NB4 (cell line): Measurements from ENCODE around the gene CTNND2.

Source experiments
- DNase-seq: peaks from one replicate; pipeline ENCODE4 v3.0.0; 2010; ENCODE audit warnings: low read depth
- H3K4me3 ChIP-seq: one replicate; pipeline ENCODE4 v1.5.1; 2011; ENCODE audit warnings: mild to moderate bottlenecking, low read depth, low read length, moderate library complexity
- CTCF ChIP-seq: IDR thresholded peaks from one replicate; pipeline ENCODE4 v1.5.1; 2012; ENCODE audit warnings: low read depth, low read length
- MAX ChIP-seq: IDR thresholded peaks from 2 replicates; pipeline ENCODE4 v1.6.1; 2011; ENCODE audit warnings: low read depth, low read length
- MYC ChIP-seq: IDR thresholded peaks from 2 replicates; pipeline ENCODE4 v1.6.1; 2011; ENCODE audit warnings: low read depth, low read length
- POLR2A ChIP-seq: IDR thresholded peaks from 2 replicates; pipeline ENCODE4 v1.6.1; 2011; ENCODE audit warnings: mild to moderate bottlenecking; ENCODE audit not compliant: insufficient read length; ENCODE audit errors: extremely low read depth

Gene CTNND2

GRCh38 chr5:11607944-11608483 is 296.2 kb downstream of the CTNND2 start:
- DNase-seq: no peak
- TF ChIP-seq MAX (no peak), MYC (no peak), CTCF (no peak), POLR2A (no peak)
- no peak overlapping the region for H3K4me3 ChIP-seq

- TF ChIP-seq CTCF: no peak
- no peak for TF ChIP-seq POLR2A
- TF ChIP-seq MYC: no peak
- no peak for TF ChIP-seq MAX
- no peak overlapping the region for H3K4me3 ChIP-seq
- no peak for DNase-seq
Measured at GRCh38 chr5:11602298-11602697, 301.9 kb downstream of the CTNND2 start.

- no peak for TF ChIP-seq POLR2A
- no peak for TF ChIP-seq MAX
- no peak for TF ChIP-seq CTCF
- TF ChIP-seq MYC: no peak
- no peak overlapping the region for H3K4me3 ChIP-seq
- no peak for DNase-seq
Measured at GRCh38 chr5:11599499-11599898, 304.7 kb downstream of the CTNND2 start.

GRCh38 chr5:11596657-11597071 is 307.6 kb downstream of the CTNND2 start:
- DNase-seq: no peak
- H3K4me3 ChIP-seq: no peak overlapping the region
- no peak for TF ChIP-seq POLR2A
- TF ChIP-seq MYC: no peak
- no peak for TF ChIP-seq MAX
- no peak for TF ChIP-seq CTCF

- no peak for TF ChIP-seq MYC
- no peak for TF ChIP-seq POLR2A
- no peak for TF ChIP-seq CTCF
- no peak for TF ChIP-seq MAX
- H3K4me3 ChIP-seq: no peak overlapping the region
- DNase-seq: no peak
Measured at GRCh38 chr5:11596185-11596584, 308.1 kb downstream of the CTNND2 start.

GRCh38 chr5:11595045-11595444 is 309.2 kb downstream of the CTNND2 start:
- no peak for TF ChIP-seq MYC
- no peak for TF ChIP-seq CTCF
- no peak for TF ChIP-seq POLR2A
- DNase-seq: no peak
- no peak overlapping the region for H3K4me3 ChIP-seq
